CD8-positive, alpha-beta memory T cell (primary cell): ENCODE results near the gene CAPN8. TPM values are rescaled to one million over a fixed set of nuclear protein-coding genes. Genes with fewer than 3 reads are reported as not detected.

Experiments
- CTCF ChIA-PET: fragments of 350-600 bp; sonication (Branson Sonifier 250); formaldehyde crosslinking; loops from one replicate; lab custom pipeline; 2021; ENCODE audit warnings: antibody characterized with exemption; lab: Charles Lee
- POLR2A ChIA-PET: fragments of 350-600 bp; sonication (Branson Sonifier 250); formaldehyde crosslinking; loops from one replicate; lab custom pipeline; 2021; ENCODE audit warnings: antibody characterized with exemption; lab: Charles Lee
- DNase-seq, 5 donors: peaks; one replicate each; pipeline versions ENCODE4 v3.0.0 to v3.0.0-alpha.2; 2020 to 2022; ENCODE audit warnings: mixed read lengths in 1 of 5
- H3K27ac ChIP-seq: one replicate; pipeline ENCODE4 v1.7.0; 2013; ENCODE audit warnings: low read depth, mild to moderate bottlenecking, low read length, moderate library complexity
- H3K27me3 ChIP-seq: 2 replicates; pipeline ENCODE4 v1.7.0; 2013; ENCODE audit warnings: low read length, mild to moderate bottlenecking; ENCODE audit not compliant: insufficient read depth, poor library complexity, severe bottlenecking
- H3K36me3 ChIP-seq: 2 replicates; pipeline ENCODE4 v1.7.0; 2013; ENCODE audit warnings: mild to moderate bottlenecking, low read length, moderate library complexity; ENCODE audit not compliant: insufficient read depth
- H3K4me1 ChIP-seq: 2 replicates; pipeline ENCODE4 v1.7.0; 2013; ENCODE audit warnings: mild to moderate bottlenecking, low read length, moderate library complexity; ENCODE audit not compliant: insufficient read depth
- H3K4me3 ChIP-seq: 2 replicates; pipeline ENCODE4 v1.7.0; 2013; ENCODE audit warnings: mild to moderate bottlenecking, low read length
- H3K9me3 ChIP-seq: 2 replicates; pipeline ENCODE4 v1.7.0; 2013; ENCODE audit warnings: mild to moderate bottlenecking, low read length
- H3K27ac Mint-ChIP-seq, 8 donors: one replicate each; pipeline ENCODE4 v1.8.0; 2020 to 2021; ENCODE audit warnings: mixed read lengths in 8 of 8, mild to moderate bottlenecking in 6 of 8, inconsistent platforms in 3 of 8, moderate library complexity in 3 of 8
- H3K27me3 Mint-ChIP-seq, 2 donors: one replicate each; pipeline ENCODE4 v1.8.0; 2020 to 2021; ENCODE audit warnings: mixed read lengths in 2 of 2, mild to moderate bottlenecking in 1 of 2, moderate library complexity in 1 of 2
- H3K36me3 Mint-ChIP-seq, 3 donors: one replicate each; pipeline ENCODE4 v1.8.0; 2020 to 2021; ENCODE audit warnings: mixed read lengths in 3 of 3, inconsistent platforms in 1 of 3, mild to moderate bottlenecking in 1 of 3
- H3K4me1 Mint-ChIP-seq, 3 donors: one replicate each; pipeline ENCODE4 v1.8.0; 2020 to 2021; ENCODE audit warnings: mixed read lengths in 3 of 3, inconsistent platforms in 1 of 3, mild to moderate bottlenecking in 1 of 3
- H3K4me3 Mint-ChIP-seq, 7 donors: one replicate each; pipeline ENCODE4 v1.8.0; 2020 to 2021; ENCODE audit warnings: mixed read lengths in 7 of 7, mild to moderate bottlenecking in 6 of 7, moderate library complexity in 4 of 7, inconsistent platforms in 2 of 7
- H3K9me3 Mint-ChIP-seq, 5 donors: one replicate each; pipeline ENCODE4 v1.8.0; 2020 to 2022; ENCODE audit warnings: mixed read lengths in 5 of 5, mild to moderate bottlenecking in 3 of 5, moderate library complexity in 2 of 5, inconsistent platforms in 1 of 5
- polyA plus RNA-seq: library from polyadenylated mRNA; unstranded; fragments of 300-500 nt; fragmentation: Illumina TruSeq; gene quantifications from one replicate; pipeline ENCODE4 v1.2.3, GENCODE V29; 2021
- total RNA-seq, 2 experiments: library from RNA; stranded (reverse); gene quantifications; one replicate each; pipeline ENCODE4 v1.2.3, GENCODE V29; 2021

CAPN8 gene
- not detected for total RNA-seq
- not detected for polyA plus RNA-seq

DNA sequence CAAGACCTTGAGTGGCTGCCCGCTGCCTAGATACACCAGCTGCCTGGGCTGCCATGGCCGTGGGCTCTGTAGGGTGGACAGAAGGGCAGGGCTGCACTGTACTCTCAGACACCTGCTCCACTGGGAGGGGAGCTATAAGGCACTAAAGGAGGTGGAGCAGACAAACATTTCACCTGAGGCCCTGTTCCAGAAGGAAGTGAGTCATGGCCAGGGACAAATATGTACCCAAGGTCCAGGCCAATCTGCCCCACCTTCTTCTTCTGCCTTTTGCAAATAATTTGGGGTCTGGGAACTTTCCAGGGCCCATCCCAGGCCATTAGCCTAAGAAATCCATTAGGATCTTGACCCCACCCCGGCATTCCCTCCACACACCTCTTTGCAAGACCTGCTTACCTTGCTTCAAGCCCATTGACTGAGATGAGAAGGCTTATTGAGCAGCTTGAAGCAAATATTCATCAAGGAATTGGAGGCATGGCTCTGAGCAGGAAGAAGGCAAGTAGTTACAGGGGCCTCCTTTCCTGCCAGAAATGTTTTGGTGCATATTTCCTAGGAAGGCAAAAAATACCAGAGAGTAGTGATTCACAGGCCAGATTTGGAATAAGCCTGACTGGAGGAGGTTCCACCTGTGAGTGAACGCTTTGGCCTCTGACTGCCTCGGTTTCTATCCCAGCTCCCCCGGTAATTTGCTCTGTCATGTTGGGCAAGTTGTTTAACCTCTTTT, at the start of gene CAPN8:
Gene CAPN8 (minus strand): TSS at position 110 of the 721 bp plus-strand sequence. CDS start 55 bp downstream, at position 55.
- no peaks in the 10 kb centered on the region for H3K27me3 ChIP-seq
- Mint-ChIP-seq H3K36me3 (no peaks in the 10 kb centered on the region), H3K27me3 (peaks cover 3 to 13% of the 10 kb centered on the region in 2 donors), H3K4me3 (no peak within 1 kb of the TSS), H3K27ac (no peak within 1 kb of the TSS), H3K9me3 (no peaks in the 10 kb centered on the region), H3K4me1 (no peaks in the 10 kb centered on the region)
- no peak for DNase-seq
- H3K36me3 ChIP-seq: no peaks in the 10 kb centered on the region
- H3K4me1 ChIP-seq: no peaks in the 10 kb centered on the region
- no peaks in the 10 kb centered on the region for H3K9me3 ChIP-seq
- H3K27ac ChIP-seq: no peak within 1 kb of the TSS
- ChIA-PET CTCF (no interaction called here), POLR2A (no interaction called here)
- no peak within 1 kb of the TSS for H3K4me3 ChIP-seq

GRCh38 chr1:223714849-223715603, 49.5 kb upstream of the CAPN8 start:
- ChIA-PET CTCF (interaction anchor here (6.5 kb wide), 1 partner anchor 34 kb away, joined by 94 read pairs; no protein-coding TSS in a partner anchor), POLR2A (interaction anchor here (1.7 kb wide), 1 partner anchor 34 kb away, joined by 6 read pairs; no protein-coding TSS in a partner anchor)
- H3K4me3 ChIP-seq: peak overlapping the region; percentile 55
- Mint-ChIP-seq H3K27ac (peak overlapping the region; percentile 82 to 99 (median 94)), H3K27me3 (no peaks in the 10 kb centered on the region), H3K4me3 (peak overlapping the region; percentile 62 to 91 (median 84)), H3K36me3 (peaks cover 0 to 43% (median 11%) of the 10 kb centered on the region in 3 donors), H3K4me1 (peaks cover 76 to 91% (median 81%) of the 10 kb centered on the region in 3 donors), H3K9me3 (no peaks in the 10 kb centered on the region)
- no peak for DNase-seq
- peak overlapping the region; percentile 72 for H3K27ac ChIP-seq
- H3K36me3 ChIP-seq: peaks cover 21% of the 10 kb centered on the region
- H3K4me1 ChIP-seq: peaks cover 79% of the 10 kb centered on the region
- H3K9me3 ChIP-seq: no peaks in the 10 kb centered on the region
- no peaks in the 10 kb centered on the region for H3K27me3 ChIP-seq

- H3K27ac ChIP-seq: peak overlapping the region; percentile 72
Observed at GRCh38 chr1:223714421-223714724, 48.9 kb upstream of the CAPN8 start.

GRCh38 chr1:223713546-223714420, 48.3 kb upstream of the CAPN8 start:
- H3K9me3 ChIP-seq: no peaks in the 10 kb centered on the region
- peak in 1 of 5 donors; percentile 28 for DNase-seq
- H3K4me3 ChIP-seq: peak overlapping the region; percentile 78
- Mint-ChIP-seq H3K9me3 (no peaks in the 10 kb centered on the region), H3K27me3 (no peaks in the 10 kb centered on the region), H3K36me3 (peaks cover 0 to 30% (median 7%) of the 10 kb centered on the region in 3 donors), H3K27ac (peak overlapping the region; percentile 80 to 99 (median 94)), H3K4me1 (peaks cover 69 to 80% (median 70%) of the 10 kb centered on the region in 3 donors), H3K4me3 (peak overlapping the region; percentile 84 to 98 (median 92))
- peaks cover 8% of the 10 kb centered on the region for H3K36me3 ChIP-seq
- H3K27me3 ChIP-seq: no peaks in the 10 kb centered on the region
- POLR2A ChIA-PET: interaction anchor here (0.5 to 2.5 kb wide), 4 partner anchors 13 to 469 kb away, joined by 3 to 16 read pairs (median 4); partner anchors contain the start of gene DEGS1
- H3K4me1 ChIP-seq: peaks cover 80% of the 10 kb centered on the region
- H3K27ac ChIP-seq: peak overlapping the region; percentile 72
- CTCF ChIA-PET: interaction anchor here (0.6 to 4.7 kb wide), 4 partner anchors 11 to 58 kb away, joined by 3 to 77 read pairs (median 4); no protein-coding TSS in a partner anchor

More at GRCh38 chr1:223714421-223714724, 48.9 kb upstream of the CAPN8 start:
- Mint-ChIP-seq H3K36me3 (peaks cover 0 to 36% (median 7%) of the 10 kb centered on the region in 3 donors), H3K4me3 (peak overlapping the region; percentile 84 to 98 (median 92)), H3K9me3 (no peaks in the 10 kb centered on the region), H3K27ac (peak overlapping the region; percentile 82 to 99 (median 95)), H3K27me3 (no peaks in the 10 kb centered on the region), H3K4me1 (peaks cover 72 to 85% (median 74%) of the 10 kb centered on the region in 3 donors)
- CTCF ChIA-PET: no interaction called here
- H3K4me3 ChIP-seq: peak overlapping the region; percentile 78
- H3K36me3 ChIP-seq: peaks cover 14% of the 10 kb centered on the region
- POLR2A ChIA-PET: interaction anchor here (1.2 kb wide), 1 partner anchor 12 kb away, joined by 3 read pairs; no protein-coding TSS in a partner anchor
- H3K9me3 ChIP-seq: no peaks in the 10 kb centered on the region
- DNase-seq: no peak
- H3K27me3 ChIP-seq: no peaks in the 10 kb centered on the region
- peaks cover 82% of the 10 kb centered on the region for H3K4me1 ChIP-seq

DNA sequence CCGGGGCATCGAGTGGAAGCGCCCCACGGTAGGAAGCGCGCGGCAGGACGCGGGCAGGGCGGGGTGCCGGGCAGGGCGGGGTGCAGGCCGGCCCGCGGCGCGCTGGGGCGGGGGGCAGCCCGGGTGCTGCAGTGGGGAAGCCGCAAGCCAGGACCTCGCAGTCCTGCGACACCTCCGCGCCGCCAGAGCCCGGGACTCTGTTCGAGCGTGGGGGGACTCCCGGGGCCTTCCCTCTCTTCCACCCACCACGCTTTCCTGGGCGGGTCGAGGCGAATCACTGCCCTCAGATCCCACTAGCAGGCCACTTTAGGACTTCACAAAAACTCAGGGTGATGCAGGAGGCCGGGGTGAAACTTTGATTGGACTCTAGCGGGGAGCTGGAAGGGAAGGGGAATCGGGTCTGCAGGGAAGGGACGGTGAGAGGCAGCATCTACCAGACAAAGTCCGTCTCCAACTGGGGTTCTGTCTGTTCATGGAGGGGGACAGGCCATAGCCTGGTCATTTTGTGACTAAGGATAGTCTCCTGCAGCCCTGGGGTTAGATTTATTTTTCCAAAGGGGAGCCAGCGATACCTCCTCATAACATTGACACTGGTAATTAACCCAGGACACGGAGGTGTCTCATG, 47.5 kb upstream of the CAPN8 start:
- peak; percentile 44 to 62 (median 48) for DNase-seq
- POLR2A ChIA-PET: interaction anchor here (0.5 to 2.5 kb wide), 5 partner anchors 14 to 470 kb away, joined by 3 to 16 read pairs (median 4); partner anchors contain the start of gene DEGS1
- Histone ChIP-seq H3K27me3 (no peaks in the 10 kb centered on the region), H3K27ac (peak overlapping the region; percentile 72), H3K4me1 (peaks cover 72% of the 10 kb centered on the region), H3K9me3 (no peaks in the 10 kb centered on the region), H3K36me3 (no peaks in the 10 kb centered on the region), H3K4me3 (peak overlapping the region; percentile 78)
- no peaks in the 10 kb centered on the region for H3K27me3 Mint-ChIP-seq
- H3K9me3 Mint-ChIP-seq: no peaks in the 10 kb centered on the region
- H3K27ac Mint-ChIP-seq: peak overlapping the region; percentile 80 to 99 (median 94)
- peaks cover 0 to 22% (median 4%) of the 10 kb centered on the region in 3 donors for H3K36me3 Mint-ChIP-seq
- H3K4me1 Mint-ChIP-seq: peaks cover 61 to 73% (median 62%) of the 10 kb centered on the region in 3 donors
- peak overlapping the region; percentile 84 to 98 (median 92) for H3K4me3 Mint-ChIP-seq
- CTCF ChIA-PET: interaction anchor here (1.4 to 4.7 kb wide), 8 partner anchors 8 to 133 kb away, joined by 3 to 77 read pairs (median 6); partner anchors contain the start of gene TP53BP2

DNA sequence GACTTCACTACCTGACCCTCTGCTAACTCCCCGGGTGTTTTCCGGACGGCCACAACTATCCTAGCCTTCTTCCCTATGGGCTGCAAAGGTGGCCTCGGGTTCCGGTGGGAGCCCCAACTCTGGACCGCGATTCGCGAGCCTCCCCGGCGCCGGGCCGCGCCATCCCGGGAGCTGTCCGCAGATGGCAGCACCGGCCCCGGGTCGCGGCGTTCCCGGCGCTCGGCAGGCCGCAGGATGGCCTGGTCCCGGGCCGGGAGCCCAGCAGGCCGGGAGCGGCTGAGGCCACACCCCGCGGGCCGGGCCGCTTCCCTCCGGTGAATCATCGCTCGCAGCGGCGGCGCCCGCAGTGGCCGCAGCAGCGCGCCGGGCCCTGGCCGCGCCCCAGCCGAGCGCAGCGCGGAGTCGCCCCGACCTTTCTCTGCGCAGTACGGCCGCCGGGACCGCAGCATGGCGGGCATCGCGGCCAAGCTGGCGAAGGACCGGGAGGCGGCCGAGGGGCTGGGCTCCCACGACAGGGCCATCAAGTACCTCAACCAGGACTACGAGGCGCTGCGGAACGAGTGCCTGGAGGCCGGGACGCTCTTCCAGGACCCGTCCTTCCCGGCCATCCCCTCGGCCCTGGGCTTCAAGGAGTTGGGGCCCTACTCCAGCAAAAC, 46.8 kb upstream of the CAPN8 start, which contains the start of gene CAPN2:
Gene CAPN2 (plus strand): TSS at position 346 of the 656 bp plus-strand sequence. CDS start 102 bp downstream, at position 448.
- CTCF ChIA-PET: interaction anchor here (1.0 to 4.7 kb wide), 12 partner anchors 9 to 134 kb away, joined by 3 to 77 read pairs (median 5); partner anchors contain the start of gene TP53BP2
- H3K27ac Mint-ChIP-seq: peak within 1 kb of the TSS; percentile 80 to 99 (median 94)
- Histone ChIP-seq H3K27ac (peak within 1 kb of the TSS; percentile 72), H3K4me1 (peaks cover 66% of the 10 kb centered on the region), H3K4me3 (peak within 1 kb of the TSS; percentile 78), H3K36me3 (no peaks in the 10 kb centered on the region), H3K9me3 (no peaks in the 10 kb centered on the region), H3K27me3 (no peaks in the 10 kb centered on the region)
- POLR2A ChIA-PET: interaction anchor here (0.6 to 2.5 kb wide), 6 partner anchors 9 to 470 kb away, joined by 3 to 16 read pairs (median 4); partner anchors contain the start of gene DEGS1
- H3K4me3 Mint-ChIP-seq: peak within 1 kb of the TSS; percentile 85 to 98 (median 92)
- no peaks in the 10 kb centered on the region for H3K27me3 Mint-ChIP-seq
- no peaks in the 10 kb centered on the region for H3K9me3 Mint-ChIP-seq
- peaks cover 55 to 70% (median 56%) of the 10 kb centered on the region in 3 donors for H3K4me1 Mint-ChIP-seq
- peak; percentile 53 to 72 (median 59) for DNase-seq
- peaks cover 0 to 19% (median 4%) of the 10 kb centered on the region in 3 donors for H3K36me3 Mint-ChIP-seq
